Activated gamma-delta T cell treated with Interleukin-2 at 50 U/mL for 16 hours (primary cell): Measurements from ENCODE around the gene SPATS2.

Source experiments
- DNase-seq: peaks from one replicate; pipeline ENCODE4 v3.0.0-alpha.2; 2020

Gene SPATS2

DNA sequence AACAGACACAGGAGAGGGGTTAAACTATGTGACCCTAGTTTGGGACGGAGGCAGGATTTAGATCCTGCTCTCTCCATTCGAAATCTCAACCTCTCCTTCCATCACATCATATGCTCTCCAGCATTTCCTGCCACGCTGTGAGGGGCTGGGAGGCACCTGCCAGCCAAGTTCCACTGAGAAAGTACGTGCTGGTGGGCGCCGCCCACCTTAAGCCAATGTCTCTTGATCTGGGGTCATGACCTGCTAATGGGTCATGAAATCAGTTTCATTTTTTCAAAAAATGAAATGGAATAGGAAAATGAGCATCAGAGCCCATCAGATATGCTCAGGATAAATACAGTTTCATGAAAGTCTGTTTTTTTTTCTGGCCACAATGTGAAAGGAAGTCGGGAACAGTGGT, 193.4 kb downstream of the SPATS2 start:
- DNase-seq, result no peak

DNA sequence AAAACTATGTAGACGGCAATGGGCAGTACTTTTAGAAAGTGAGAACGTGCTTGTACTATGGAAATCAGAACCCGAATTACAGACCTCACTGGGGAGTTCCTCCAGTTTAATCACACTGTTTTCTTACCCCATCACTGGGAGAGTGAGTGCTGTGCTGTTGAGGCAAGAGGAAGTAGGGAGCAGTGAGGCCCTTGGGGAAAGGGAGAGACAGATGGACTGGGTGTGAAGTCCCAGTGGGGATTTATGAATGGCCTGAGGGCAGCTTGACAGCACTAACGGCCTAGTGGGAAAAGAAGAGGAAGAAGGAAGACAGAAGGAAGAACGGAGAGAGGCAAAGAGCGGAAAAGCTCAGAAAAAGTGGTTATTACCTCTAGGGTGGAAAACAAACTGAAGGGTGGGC, 195.0 kb downstream of the SPATS2 start:
- no peak for DNase-seq

DNA sequence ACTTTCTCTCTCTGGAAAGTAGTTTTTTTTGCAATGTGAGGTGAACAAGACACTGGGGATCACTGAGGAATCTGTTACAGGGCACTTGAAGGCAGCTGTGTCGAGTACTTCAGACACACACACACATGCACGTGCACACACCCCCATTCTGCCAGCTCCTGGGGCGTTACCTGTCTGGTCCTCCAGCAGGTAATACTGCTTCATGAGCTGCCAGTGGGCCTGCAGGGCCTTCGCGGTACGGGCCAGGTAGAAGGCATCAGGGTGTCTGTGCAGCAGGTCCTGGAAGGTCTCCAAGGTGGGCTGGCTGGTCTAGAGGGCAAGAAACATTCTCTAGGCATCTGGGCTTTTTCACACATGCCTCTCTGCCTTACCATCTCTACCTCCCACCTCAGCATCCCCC, 195.6 kb downstream of the SPATS2 start:
- DNase-seq, result no peak

- DNase-seq, result no peak
Measured at GRCh38 chr12:49563951-49564685, 196.9 kb downstream of the SPATS2 start.

DNA sequence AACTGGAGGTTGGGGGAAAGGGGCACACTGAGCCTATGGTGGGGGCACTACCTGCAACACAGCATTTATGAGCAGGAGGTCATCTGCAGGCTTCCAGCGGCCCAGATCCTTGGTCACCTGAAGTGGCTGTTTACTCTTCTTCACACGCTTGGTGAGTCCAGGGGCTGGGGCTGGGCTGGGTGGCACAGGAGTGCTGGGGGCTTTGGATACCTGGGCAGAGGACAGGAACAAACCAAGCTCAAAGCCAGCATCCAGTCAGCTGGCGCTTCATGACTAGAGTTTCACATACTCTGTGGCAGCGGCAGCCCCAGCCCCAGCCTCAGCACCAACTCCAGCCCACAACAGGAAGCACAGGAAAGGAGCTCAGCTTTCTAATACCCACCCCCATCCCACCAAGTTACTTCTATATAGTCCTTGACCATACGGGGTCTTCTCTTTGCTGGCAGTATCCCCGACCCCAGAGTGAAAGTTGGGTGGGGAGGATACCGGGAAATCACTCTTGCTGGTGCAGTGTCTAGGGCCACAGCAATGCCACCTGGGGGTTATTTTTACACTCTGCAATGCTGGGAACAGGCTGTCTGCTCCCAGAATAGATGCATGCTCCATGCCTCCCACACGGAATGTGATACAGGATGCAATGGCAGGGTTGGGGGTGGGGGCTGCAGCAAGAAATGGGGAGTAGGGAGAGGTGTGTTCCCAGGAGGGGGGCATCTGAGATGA, 197.6 kb downstream of the SPATS2 start:
- no peak for DNase-seq

DNA sequence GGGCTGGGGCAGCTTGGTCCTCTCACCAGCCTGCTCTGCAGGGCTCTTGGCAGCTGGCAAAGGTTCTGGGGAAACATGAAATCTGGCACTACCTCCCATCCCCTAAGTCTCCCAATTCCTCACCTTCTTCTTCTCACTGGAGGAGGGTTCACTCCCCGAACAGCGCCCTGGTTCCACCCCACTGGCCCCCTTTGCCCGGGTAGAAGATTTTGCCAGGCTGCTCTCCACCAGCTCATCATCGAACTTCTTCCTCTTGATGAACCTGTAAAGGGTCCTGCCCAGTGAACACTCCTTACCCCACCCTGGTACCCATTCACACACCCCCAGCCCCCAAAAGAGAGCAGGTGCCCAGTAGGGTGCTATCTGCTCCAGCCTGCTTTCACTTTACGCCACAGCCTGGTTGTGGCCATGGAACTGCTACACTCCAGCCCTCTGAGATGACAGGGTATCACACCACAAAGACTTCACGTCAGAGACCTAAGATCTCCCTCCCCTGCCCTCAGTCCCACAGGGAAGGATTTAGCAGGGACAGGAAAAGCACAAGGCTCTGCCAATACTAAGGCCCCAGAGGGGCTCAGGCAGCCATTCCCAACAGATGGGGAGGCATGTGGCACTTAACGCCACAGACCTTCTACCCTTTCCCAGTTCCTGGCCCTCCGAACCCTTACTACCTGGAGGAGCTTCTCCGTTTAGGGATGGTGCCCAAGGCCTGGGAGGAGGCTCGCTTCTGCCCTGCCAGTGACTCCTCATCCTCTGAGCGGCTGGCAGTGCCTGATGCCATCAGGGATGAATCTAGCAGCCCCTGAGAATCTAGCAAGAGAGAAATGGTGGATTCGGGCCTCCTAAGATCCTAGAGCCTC, 198.4 kb downstream of the SPATS2 start:
- no peak for DNase-seq

- DNase-seq, result no peak
Measured at GRCh38 chr12:49566361-49566760, 199.1 kb downstream of the SPATS2 start.

GRCh38 chr12:49567302-49567610, 200.0 kb downstream of the SPATS2 start:
- DNase-seq, result no peak

DNA sequence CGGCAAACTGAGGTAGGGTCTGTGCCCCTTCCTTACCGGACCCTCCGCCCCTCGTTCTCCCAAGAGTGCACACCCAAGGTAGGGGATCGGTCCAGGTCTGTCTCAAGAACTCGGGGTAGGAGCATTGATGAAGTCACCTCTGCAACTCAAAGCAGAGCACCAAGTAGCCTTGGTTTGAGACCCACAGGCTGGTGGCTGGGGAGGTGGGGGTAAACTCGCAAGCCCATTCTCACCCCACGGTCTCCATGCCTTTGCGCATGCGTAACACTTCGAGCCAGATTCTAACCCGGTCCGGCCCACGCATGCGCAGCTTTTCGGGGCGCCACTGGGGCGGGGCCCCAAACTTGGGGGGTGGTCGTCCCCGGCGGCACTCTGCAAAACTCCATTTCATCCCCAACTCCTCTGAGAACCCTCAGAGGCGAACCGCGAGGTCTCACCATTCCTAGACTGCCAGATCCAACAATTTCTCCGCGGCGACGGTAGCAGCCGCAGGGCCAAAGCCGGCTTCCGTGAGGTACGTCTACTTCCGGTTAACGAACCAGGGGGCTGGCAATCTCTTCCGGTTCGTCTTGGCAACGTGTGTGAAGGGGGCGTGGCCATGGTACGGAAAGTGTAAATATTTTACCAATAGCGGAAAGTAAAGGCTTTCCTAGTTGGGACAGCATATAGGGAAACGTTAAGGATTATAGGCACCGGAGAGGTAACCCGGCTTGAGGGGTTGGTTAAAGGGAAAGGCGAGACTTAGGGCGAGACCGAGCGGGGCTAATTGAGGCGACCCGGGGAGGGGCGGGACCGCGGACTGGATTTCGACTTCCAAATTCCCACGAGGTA, 200.6 kb downstream of the SPATS2 start, which contains the start of gene MCRS1:
MCRS1 (minus strand) TSS at position 532 of the 831 bp plus-strand sequence. CDS start 1,411 bp downstream, outside the sequence.
- peak; percentile 86 for DNase-seq

DNA sequence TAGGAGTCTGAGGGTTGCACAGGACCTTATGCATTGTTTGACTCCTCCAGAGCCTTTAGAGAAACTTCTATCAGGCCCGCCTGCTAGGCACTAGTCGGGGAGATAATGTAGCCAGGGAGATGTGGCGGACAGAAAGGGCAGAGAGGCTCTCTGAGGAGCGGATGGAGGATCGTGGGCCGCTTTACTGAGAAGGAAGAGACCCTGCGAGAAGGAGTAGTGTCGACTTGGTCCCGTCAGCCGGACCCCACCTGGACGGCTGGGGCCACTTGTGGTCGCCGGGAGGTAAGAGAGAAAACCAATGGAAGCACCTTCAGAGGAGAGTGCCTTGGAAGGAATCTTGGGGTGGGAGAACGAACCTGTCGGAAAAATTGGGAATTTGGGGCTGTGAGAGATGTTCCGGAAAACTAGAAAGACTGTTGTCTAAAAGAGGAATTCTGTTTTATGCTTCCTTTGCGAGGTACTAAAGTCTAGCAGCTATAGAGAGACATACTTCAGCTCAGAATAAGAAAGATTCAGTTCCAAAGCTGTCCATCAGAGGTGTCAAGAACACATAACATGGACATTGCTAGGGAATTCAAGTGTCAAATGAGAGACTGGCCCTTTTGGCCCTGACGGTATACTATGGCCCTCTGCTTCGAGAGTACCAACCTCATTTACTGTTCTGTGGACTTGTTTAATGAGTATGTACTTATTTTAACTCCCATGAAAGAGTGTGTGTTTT, 201.3 kb downstream of the SPATS2 start:
- no peak for DNase-seq
